Measurements from ENCODE around the gene PIP4K2C.
"Not testable (repeated sequence)": the region's sequence is repeated elsewhere in the genome, so short reads cannot be mapped to it uniquely, and the experiment has no call there.

Gene PIP4K2C

GRCh38 chr12:57581802-57582201, 9.2 kb upstream of the PIP4K2C start:
- H3K4me3 ChIP-seq (ENCODE audit: low read length), result no peak overlapping the region
- H3K4me1 ChIP-seq (ENCODE audit: control insufficient read depth, insufficient read depth, low read length), result no peaks in the 10 kb centered on the region
- H3K27me3 ChIP-seq (ENCODE audit: control insufficient read depth, insufficient read depth, low read length), result no peaks in the 10 kb centered on the region
- H3K36me3 ChIP-seq (ENCODE audit: control insufficient read depth, insufficient read depth, low read length), result no peaks in the 10 kb centered on the region
- H3K9ac ChIP-seq (ENCODE audit: low read length), result no peak overlapping the region
- no peak overlapping the region for H3K27ac ChIP-seq (ENCODE audit: low read depth, low read length)

DNA sequence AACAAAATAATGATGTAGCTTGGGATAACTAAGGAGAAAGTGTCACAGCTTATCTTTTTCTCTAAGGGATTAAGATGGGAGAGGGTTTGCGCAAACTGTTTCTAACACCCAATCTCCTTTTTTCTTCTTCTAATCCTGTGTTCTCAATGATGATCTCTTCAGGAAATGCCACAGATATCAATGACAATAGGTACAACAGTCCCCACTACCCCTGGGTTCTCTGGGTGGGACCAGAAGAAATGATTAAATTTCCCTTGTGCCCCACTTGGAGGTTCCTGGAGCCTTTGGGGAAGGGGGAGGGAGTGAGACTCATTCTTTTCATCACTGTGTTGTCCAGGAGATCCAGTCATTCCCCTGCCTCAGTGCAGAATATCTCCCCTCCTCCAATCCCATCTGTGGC, 8.6 kb upstream of the PIP4K2C start:
- no peaks in the 10 kb centered on the region for H3K27me3 ChIP-seq (ENCODE audit: control insufficient read depth, insufficient read depth, low read length)
- no peak overlapping the region for H3K4me3 ChIP-seq (ENCODE audit: low read length)
- H3K9ac ChIP-seq (ENCODE audit: low read length), result no peak overlapping the region
- no peak overlapping the region for H3K27ac ChIP-seq (ENCODE audit: low read depth, low read length)
- no peaks in the 10 kb centered on the region for H3K4me1 ChIP-seq (ENCODE audit: control insufficient read depth, insufficient read depth, low read length)
- H3K36me3 ChIP-seq (ENCODE audit: control insufficient read depth, insufficient read depth, low read length), result no peaks in the 10 kb centered on the region

GRCh38 chr12:57583008-57583831, 7.8 kb upstream of the PIP4K2C start:
- no peak overlapping the region for H3K9ac ChIP-seq (ENCODE audit: low read length)
- H3K4me1 ChIP-seq (ENCODE audit: control insufficient read depth, insufficient read depth, low read length), result no peaks in the 10 kb centered on the region
- no peak overlapping the region for H3K4me3 ChIP-seq (ENCODE audit: low read length)
- no peaks in the 10 kb centered on the region for H3K27me3 ChIP-seq (ENCODE audit: control insufficient read depth, insufficient read depth, low read length)
- no peaks in the 10 kb centered on the region for H3K36me3 ChIP-seq (ENCODE audit: control insufficient read depth, insufficient read depth, low read length)
- no peak overlapping the region for H3K27ac ChIP-seq (ENCODE audit: low read depth, low read length)

- Histone ChIP-seq H3K9ac (ENCODE audit: low read length) (no peak overlapping the region), H3K27ac (ENCODE audit: low read depth, low read length) (no peak overlapping the region), H3K27me3 (ENCODE audit: control insufficient read depth, insufficient read depth, low read length) (no peaks in the 10 kb centered on the region), H3K4me1 (ENCODE audit: control insufficient read depth, insufficient read depth, low read length) (no peaks in the 10 kb centered on the region), H3K4me3 (ENCODE audit: low read length) (no peak overlapping the region), H3K36me3 (ENCODE audit: control insufficient read depth, insufficient read depth, low read length) (no peaks in the 10 kb centered on the region)
These were observed 6.9 kb upstream of the PIP4K2C start for GRCh38 chr12:57584050-57584449.

GRCh38 chr12:57584690-57585089, 6.3 kb upstream of the PIP4K2C start:
- no peaks in the 10 kb centered on the region for H3K27me3 ChIP-seq (ENCODE audit: control insufficient read depth, insufficient read depth, low read length)
- H3K4me1 ChIP-seq (ENCODE audit: control insufficient read depth, insufficient read depth, low read length), result no peaks in the 10 kb centered on the region
- no peak overlapping the region for H3K9ac ChIP-seq (ENCODE audit: low read length)
- H3K27ac ChIP-seq (ENCODE audit: low read depth, low read length), result no peak overlapping the region
- no peak overlapping the region for H3K4me3 ChIP-seq (ENCODE audit: low read length)
- H3K36me3 ChIP-seq (ENCODE audit: control insufficient read depth, insufficient read depth, low read length), result no peaks in the 10 kb centered on the region

- Histone ChIP-seq H3K4me1 (ENCODE audit: control insufficient read depth, insufficient read depth, low read length) (no peaks in the 10 kb centered on the region), H3K27ac (ENCODE audit: low read depth, low read length) (no peak overlapping the region), H3K36me3 (ENCODE audit: control insufficient read depth, insufficient read depth, low read length) (no peaks in the 10 kb centered on the region), H3K4me3 (ENCODE audit: low read length) (no peak overlapping the region), H3K27me3 (ENCODE audit: control insufficient read depth, insufficient read depth, low read length) (no peaks in the 10 kb centered on the region), H3K9ac (ENCODE audit: low read length) (no peak overlapping the region)
These were observed 5.8 kb upstream of the PIP4K2C start for GRCh38 chr12:57585156-57585555.

DNA sequence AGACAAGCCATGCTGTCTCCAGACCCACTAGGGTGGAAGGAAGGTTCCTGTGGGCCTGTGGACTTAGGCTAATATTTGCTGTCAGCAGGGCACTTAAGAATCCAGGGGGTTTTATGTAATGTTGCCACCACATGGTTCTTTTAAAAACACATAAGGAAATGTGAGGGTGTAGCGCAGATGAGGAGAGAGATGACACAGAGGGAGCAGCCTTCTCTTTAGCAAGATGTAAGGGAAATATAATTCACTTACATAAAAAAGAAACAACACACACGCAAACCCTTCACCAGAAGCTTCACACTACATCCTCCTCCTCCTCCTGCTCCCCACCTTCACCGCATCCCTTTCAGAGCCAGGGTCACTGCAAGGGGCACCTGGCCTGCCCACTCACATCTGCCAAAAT, 4.9 kb upstream of the PIP4K2C start:
- H3K27me3 ChIP-seq (ENCODE audit: control insufficient read depth, insufficient read depth, low read length), result no peaks in the 10 kb centered on the region
- H3K9ac ChIP-seq (ENCODE audit: low read length), result no peak overlapping the region
- H3K27ac ChIP-seq (ENCODE audit: low read depth, low read length), result no peak overlapping the region
- H3K4me3 ChIP-seq (ENCODE audit: low read length), result no peak overlapping the region
- H3K36me3 ChIP-seq (ENCODE audit: control insufficient read depth, insufficient read depth, low read length), result no peaks in the 10 kb centered on the region
- H3K4me1 ChIP-seq (ENCODE audit: control insufficient read depth, insufficient read depth, low read length), result peaks cover 3% of the 10 kb centered on the region

DNA sequence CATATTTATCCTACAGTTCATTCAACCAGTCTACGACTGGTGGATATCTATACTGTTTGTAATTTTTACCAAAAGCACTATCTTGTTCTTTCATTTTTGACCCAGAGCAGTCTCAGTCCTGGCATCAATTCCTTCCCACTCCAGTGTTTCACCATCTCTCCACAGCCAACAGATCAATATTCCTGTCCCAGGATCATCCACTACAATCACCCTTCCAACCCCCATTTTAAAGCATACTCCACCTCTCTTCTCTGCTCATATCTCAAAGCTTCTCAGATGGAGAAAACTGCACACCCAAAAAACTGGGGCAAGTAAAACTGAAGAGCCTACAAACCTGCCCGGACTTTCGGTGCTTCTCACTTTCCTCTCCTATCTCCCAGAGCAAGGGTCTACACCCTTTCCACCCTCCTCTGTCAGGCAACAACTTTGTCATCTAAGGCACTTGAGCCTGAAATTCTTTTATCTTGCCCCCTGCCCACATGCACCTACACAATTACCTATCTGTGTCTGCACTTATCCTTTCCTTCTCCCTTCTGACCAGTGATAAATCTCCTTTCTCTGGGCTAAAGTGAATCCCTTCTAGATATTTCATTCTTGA, 4.1 kb upstream of the PIP4K2C start:
- Histone ChIP-seq H3K27ac (ENCODE audit: low read depth, low read length) (no peak overlapping the region), H3K9ac (ENCODE audit: low read length) (no peak overlapping the region), H3K27me3 (ENCODE audit: control insufficient read depth, insufficient read depth, low read length) (no peaks in the 10 kb centered on the region), H3K4me1 (ENCODE audit: control insufficient read depth, insufficient read depth, low read length) (peaks cover 5% of the 10 kb centered on the region), H3K36me3 (ENCODE audit: control insufficient read depth, insufficient read depth, low read length) (no peaks in the 10 kb centered on the region), H3K4me3 (ENCODE audit: low read length) (no peak overlapping the region)

GRCh38 chr12:57588951-57589610, 1.9 kb upstream of the PIP4K2C start:
- H3K4me3 ChIP-seq (ENCODE audit: low read length); H3K27ac ChIP-seq (ENCODE audit: low read depth, low read length); H3K4me1 ChIP-seq (ENCODE audit: control insufficient read depth, insufficient read depth, low read length); H3K27me3 ChIP-seq (ENCODE audit: control insufficient read depth, insufficient read depth, low read length); H3K36me3 ChIP-seq (ENCODE audit: control insufficient read depth, insufficient read depth, low read length); H3K9ac ChIP-seq (ENCODE audit: low read length): not testable (repeated sequence)

DNA sequence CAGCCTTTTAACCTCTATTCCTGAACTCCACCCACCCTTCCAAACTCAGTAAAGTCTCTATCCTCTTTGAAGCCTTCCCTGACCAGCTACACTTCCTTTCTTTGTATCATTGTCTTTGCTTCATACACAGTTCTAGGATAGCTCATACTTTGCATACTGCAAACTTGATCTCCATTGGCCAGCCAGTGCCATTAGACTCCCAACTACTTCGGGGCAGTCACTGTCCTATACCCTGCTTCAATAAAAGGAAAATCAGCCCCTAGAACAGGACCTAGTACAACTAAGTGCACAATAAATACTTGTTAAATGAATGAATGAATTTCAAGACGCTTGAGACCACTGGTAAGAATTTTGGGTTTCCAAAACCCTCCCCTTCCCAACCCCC, 521 bp upstream of the PIP4K2C start:
- Histone ChIP-seq H3K9ac (ENCODE audit: low read length) (no peak overlapping the region), H3K27me3 (ENCODE audit: control insufficient read depth, insufficient read depth, low read length) (no peaks in the 10 kb centered on the region), H3K27ac (ENCODE audit: low read depth, low read length) (peak overlapping the region; percentile 67), H3K36me3 (ENCODE audit: control insufficient read depth, insufficient read depth, low read length) (peaks cover 2% of the 10 kb centered on the region), H3K4me3 (ENCODE audit: low read length) (peak overlapping the region; percentile 97), H3K4me1 (ENCODE audit: control insufficient read depth, insufficient read depth, low read length) (peaks cover 7% of the 10 kb centered on the region)

DNA sequence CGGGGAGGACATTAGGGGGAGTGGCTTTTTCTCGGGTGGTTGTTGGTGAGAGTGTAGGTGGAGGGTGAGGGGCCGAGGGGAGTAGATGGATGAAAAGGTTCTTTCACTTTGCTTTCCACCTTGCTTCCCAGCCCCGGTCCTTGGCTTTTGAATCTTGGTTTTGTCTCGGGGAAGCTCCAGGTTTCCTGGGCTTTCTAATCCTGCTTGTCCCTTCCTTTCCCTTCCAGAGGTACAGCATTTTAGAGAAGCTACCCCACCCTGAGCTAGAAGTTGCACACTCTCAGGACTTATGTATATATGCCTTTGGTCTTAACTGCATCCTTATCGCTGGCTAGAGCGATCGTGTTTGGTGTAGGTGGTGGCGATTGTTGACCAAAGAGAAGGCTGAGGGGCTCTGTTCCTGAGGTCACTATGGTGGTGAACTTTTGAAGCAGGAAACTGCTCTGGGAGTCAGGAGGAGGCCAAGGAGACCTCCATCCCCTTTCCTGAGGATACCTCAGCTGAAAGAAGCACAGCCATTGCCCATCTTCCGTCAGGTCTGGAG, 862 bp downstream of the PIP4K2C start:
- H3K36me3 ChIP-seq (ENCODE audit: control insufficient read depth, insufficient read depth, low read length), result peaks cover 10% of the 10 kb centered on the region
- peak overlapping the region; percentile 67 for H3K27ac ChIP-seq (ENCODE audit: low read depth, low read length)
- H3K4me3 ChIP-seq (ENCODE audit: low read length), result peak overlapping the region; percentile 97
- no peaks in the 10 kb centered on the region for H3K27me3 ChIP-seq (ENCODE audit: control insufficient read depth, insufficient read depth, low read length)
- peak overlapping the region; percentile 82 for H3K9ac ChIP-seq (ENCODE audit: low read length)
- peaks cover 7% of the 10 kb centered on the region for H3K4me1 ChIP-seq (ENCODE audit: control insufficient read depth, insufficient read depth, low read length)

GRCh38 chr12:57592551-57593165, 1.7 kb downstream of the PIP4K2C start:
- peaks cover 10% of the 10 kb centered on the region for H3K36me3 ChIP-seq (ENCODE audit: control insufficient read depth, insufficient read depth, low read length)
- no peak overlapping the region for H3K9ac ChIP-seq (ENCODE audit: low read length)
- H3K4me1 ChIP-seq (ENCODE audit: control insufficient read depth, insufficient read depth, low read length), result peaks cover 7% of the 10 kb centered on the region
- no peak overlapping the region for H3K4me3 ChIP-seq (ENCODE audit: low read length)
- no peaks in the 10 kb centered on the region for H3K27me3 ChIP-seq (ENCODE audit: control insufficient read depth, insufficient read depth, low read length)
- no peak overlapping the region for H3K27ac ChIP-seq (ENCODE audit: low read depth, low read length)
